ENCODE data around the gene CCDC80. TPM values are rescaled to one million over a fixed set of nuclear protein-coding genes. Genes with fewer than 3 reads are reported as not detected.

Gene CCDC80
- total RNA-seq, 1 donor from 2014 or later = 0.86 TPM

- H3K4me1 Mint-ChIP-seq (ENCODE audit: low read depth, unreplicated experiment) = peaks cover 12% of the 10 kb centered on the region
- H3K9me3 Mint-ChIP-seq (ENCODE audit: unreplicated experiment) = peaks cover 8% of the 10 kb centered on the region
- H3K27me3 Mint-ChIP-seq (ENCODE audit: unreplicated experiment) = peaks cover 4% of the 10 kb centered on the region
- H3K4me3 Mint-ChIP-seq (ENCODE audit: unreplicated experiment) = no peak overlapping the region
- H3K27ac Mint-ChIP-seq (ENCODE audit: unreplicated experiment) = no peak overlapping the region
- no peak for DNase-seq
- no peak for TF ChIP-seq CTCF (IDR thresholded peaks at IDR 0.05; ENCODE audit: partially characterized antibody, unreplicated experiment)
- H3K36me3 Mint-ChIP-seq (ENCODE audit: unreplicated experiment) = no peaks in the 10 kb centered on the region
Measured at GRCh38 chr3:112557976-112558375, 83.0 kb downstream of the CCDC80 start.

- Mint-ChIP-seq H3K4me3 (ENCODE audit: unreplicated experiment) (no peak overlapping the region), H3K9me3 (ENCODE audit: unreplicated experiment) (no peaks in the 10 kb centered on the region), H3K27ac (ENCODE audit: unreplicated experiment) (no peak overlapping the region), H3K27me3 (ENCODE audit: unreplicated experiment) (peaks cover 2% of the 10 kb centered on the region), H3K36me3 (ENCODE audit: unreplicated experiment) (no peaks in the 10 kb centered on the region), H3K4me1 (ENCODE audit: low read depth, unreplicated experiment) (peaks cover 12% of the 10 kb centered on the region)
- DNase-seq = no peak
- TF ChIP-seq CTCF (IDR thresholded peaks at IDR 0.05; ENCODE audit: partially characterized antibody, unreplicated experiment) = no peak
Measured at GRCh38 chr3:112555535-112556170, 85.3 kb downstream of the CCDC80 start.

GRCh38 chr3:112550859-112551258, 90.1 kb downstream of the CCDC80 start:
- H3K9me3 Mint-ChIP-seq (ENCODE audit: unreplicated experiment) = no peaks in the 10 kb centered on the region
- peaks cover 2% of the 10 kb centered on the region for H3K27me3 Mint-ChIP-seq (ENCODE audit: unreplicated experiment)
- no peak for TF ChIP-seq CTCF (IDR thresholded peaks at IDR 0.05; ENCODE audit: partially characterized antibody, unreplicated experiment)
- H3K4me1 Mint-ChIP-seq (ENCODE audit: low read depth, unreplicated experiment) = no peaks in the 10 kb centered on the region
- DNase-seq = no peak
- H3K36me3 Mint-ChIP-seq (ENCODE audit: unreplicated experiment) = no peaks in the 10 kb centered on the region
- no peak overlapping the region for H3K4me3 Mint-ChIP-seq (ENCODE audit: unreplicated experiment)
- no peak overlapping the region for H3K27ac Mint-ChIP-seq (ENCODE audit: unreplicated experiment)

Other genes starting within 250 kb of the CCDC80 start
- gene BTLA, start 141.7 kb downstream of the CCDC80 start, total RNA-seq (ENCODE audit: unreplicated experiment) = not detected
- gene ATG3, start 79.2 kb downstream of the CCDC80 start, total RNA-seq (ENCODE audit: unreplicated experiment) = 33.6 TPM
- 35.3 TPM for gene SLC35A5, start 79.1 kb downstream of the CCDC80 start, total RNA-seq (ENCODE audit: unreplicated experiment)
- not detected for gene CD200R1L, start 205.7 kb upstream of the CCDC80 start, total RNA-seq (ENCODE audit: unreplicated experiment)